Kidney capillary endothelial cell (primary cell): ENCODE data around the gene MTNR1B.

Experiments used
- DNase-seq: peaks from one replicate; pipeline ENCODE4 v3.0.0-alpha.2; 2018; ENCODE audit warnings: low spot score

The MTNR1B gene

GRCh38 chr11:92969634-92970347 lies at the start of gene MTNR1B:
Gene MTNR1B (plus strand): TSS chr11:92969651. CDS start chr11:92969726, 75 bp downstream.
- DNase-seq, result no peak

GRCh38 chr11:92920331-92920730 lies 49.1 kb upstream of the MTNR1B start:
- DNase-seq, result no peak

DNA sequence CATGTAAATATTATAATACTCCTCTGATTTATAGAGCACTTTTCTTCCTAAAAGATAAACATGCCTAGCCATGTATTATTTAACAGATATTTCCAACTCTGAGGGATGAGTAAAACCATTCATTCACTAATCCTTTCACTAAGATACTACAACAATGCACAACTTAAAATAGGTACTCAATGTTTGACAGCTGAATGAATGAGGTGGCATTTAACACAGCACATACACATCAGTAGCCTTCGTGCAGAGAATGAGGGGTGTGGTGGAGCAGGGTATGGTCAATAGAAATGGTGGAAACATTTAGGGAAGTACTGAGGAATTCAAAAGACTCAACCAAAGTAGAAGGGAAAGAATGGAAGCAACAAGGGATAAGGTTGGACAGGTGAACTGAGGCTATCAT lies 46.7 kb upstream of the MTNR1B start:
- no peak for DNase-seq

DNA sequence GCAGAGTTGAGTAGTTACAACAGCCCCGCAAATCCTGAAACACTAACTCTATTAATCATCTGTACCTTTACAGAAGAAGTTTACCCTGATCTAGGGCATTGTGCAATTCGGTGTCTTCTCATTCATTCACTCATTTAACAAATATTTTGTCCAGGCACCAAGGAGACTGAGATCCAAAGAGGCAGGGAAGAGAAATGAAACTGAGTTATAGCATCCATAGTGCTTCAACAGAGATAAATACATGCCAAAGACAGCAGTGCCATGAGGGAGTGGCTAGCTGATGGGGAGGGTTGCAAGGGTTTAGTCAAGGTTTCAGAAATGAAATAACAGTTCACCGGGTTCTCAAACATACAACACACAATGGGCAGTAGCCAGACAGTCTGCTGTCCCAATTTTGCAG lies 40.2 kb upstream of the MTNR1B start:
- DNase-seq, result no peak

DNA sequence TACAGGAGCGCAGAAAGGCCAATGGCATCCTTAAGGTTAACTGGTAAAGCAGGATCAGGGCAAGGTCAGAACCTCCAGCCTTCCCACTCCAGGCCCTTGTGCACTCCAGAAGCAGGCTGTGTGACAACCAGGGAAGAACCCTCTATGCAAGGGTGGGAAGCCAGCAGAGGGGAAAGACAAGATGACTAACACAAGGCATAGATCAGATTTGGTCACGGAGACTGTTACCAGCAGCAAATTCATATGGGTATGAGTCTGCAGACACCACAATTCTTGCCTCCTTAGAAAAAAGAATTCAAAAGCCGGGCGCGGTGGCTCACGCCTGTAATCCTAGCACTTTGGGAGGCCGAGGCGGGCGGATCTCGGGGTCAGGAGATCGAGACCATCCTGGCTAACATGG lies 39.8 kb upstream of the MTNR1B start:
- no peak for DNase-seq

- no peak for DNase-seq
Observed at GRCh38 chr11:92931746-92932422, 37.6 kb upstream of the MTNR1B start.

DNA sequence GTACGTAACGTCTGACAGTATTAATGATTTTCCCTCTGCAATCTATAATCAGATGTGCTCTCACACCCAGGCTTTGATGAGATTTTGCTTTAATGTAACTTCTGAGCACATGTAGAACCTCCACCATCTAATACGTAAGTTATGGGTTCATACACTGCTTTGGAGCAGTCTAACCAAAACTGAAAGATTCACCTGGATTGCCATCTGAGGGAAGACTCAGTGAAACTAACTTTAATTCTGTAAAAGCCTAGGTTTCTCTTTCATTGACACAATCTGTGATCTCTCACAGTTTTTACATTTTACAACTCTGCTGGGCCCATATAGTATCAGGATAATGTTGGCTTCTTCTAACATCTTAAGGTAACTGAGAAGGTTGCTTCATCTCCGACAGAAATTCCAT lies 30.1 kb upstream of the MTNR1B start:
- no peak for DNase-seq

DNA sequence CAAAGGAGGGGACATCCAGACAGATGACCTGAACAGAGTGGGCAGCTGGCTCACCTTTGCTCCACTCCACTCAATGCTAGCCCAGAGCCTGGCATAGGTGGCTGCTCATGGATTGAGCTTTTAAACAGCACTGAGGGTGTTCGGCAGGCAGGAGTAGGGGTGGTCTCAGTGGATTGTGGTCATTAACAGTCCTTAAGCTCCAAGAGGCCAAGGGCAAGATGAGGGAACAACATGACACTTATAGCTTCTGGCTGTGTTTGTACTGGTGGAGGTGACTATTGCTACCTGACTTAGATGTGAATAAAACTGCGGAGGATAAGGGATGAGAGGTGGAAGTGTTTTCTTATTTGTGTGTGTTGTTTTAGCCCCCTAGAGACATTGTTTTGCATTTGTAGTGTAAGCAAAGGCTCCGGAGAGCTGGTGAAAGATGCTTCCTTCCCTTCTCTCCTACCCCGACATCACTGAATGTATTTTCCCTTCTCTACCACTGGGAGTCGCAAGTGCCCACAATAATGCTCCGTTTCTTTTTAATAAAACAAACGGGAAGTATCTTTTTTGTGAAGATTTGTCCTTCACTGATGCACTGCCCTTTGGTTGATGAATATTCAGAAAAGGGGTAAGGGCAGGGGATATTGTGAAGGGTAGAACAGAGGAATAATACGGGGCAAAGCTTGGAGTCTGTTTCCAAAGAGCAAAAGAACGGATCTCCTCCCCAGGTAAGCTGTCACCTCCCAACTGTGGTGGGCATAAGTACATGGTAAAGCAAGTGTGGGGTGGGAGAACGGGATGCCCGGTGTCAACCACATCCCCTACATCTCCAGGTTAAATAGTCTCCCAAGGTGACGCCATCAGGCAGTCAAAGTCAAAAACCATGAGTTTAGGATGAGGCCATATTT lies 27.5 kb upstream of the MTNR1B start:
- DNase-seq, result peak; percentile 27

DNA sequence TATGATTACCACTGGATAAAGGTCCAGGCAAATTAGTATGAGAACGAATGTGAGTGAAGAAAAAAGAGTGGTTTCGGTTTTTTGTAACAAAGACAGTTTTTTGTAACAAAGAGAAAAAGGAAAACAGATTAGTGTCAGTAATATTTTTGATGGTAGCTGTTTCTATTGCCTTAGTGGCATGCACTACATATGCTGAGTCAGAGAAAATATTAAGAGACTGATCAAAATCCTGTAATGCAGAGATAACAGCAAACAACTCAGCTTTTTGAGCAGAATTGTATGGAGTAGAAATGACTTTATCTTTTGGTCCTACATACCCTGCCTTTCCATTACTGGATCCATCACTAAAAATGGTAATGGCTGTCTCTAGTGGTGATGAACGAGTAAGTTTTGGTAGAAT lies 22.7 kb upstream of the MTNR1B start:
- DNase-seq, result no peak

DNA sequence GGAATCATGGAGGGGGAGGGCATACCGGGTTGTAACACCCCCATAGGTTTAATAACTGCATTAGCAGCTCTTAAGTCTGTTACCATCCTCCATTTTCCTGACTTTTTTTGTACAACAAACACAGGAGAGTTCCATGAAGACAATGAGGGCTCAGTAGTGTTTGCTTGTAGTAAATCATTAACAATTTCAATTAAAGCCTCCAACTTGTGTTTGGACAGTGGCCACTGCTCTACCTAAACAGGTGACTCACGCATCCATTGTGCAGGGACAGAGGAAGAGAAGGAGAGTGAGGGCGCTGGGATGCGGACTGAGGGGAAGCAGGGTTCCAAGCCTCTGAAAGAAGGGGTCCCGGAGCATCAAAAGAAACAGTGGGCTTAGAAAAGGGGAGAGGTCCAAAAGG lies 21.3 kb upstream of the MTNR1B start:
- DNase-seq, result no peak

DNA sequence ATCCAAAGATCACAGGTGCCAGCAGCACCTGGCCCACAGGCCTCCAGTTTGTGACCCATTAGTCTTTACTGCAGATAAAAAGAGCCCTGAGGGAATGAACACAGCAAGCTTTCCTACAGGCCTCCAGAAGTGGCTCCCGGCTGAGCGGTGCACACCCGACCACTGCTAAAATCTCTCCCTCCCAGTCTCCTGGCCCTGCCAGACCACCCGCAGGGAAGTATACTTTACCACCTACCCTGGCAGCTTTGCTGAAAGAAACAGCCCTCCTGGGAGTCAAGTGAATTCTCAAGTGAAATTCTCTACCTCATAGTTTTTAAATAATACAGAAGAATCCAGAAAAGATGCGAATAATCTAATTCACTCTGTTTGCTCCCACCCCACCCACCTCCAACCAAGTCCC lies 15.4 kb upstream of the MTNR1B start:
- DNase-seq, result no peak

DNA sequence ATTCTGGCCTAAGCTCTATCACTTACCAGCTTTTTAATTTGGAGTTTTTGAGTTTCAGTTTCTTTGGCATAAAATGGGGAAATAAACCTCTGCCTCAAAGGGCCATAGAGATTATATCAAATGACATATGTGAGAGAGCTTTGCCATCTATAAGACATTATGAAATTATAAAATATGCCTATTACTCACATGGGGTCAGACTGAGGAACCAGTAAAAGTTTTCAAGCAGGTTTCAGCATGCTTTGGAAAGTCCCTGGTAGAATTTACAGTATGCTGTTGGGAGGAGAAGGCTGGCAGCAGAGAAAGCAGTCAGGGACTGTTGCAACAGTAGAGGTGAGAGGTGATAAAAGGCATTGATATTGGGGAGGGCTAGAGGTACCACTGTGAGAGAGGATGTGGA lies 13.6 kb upstream of the MTNR1B start:
- DNase-seq, result no peak

DNA sequence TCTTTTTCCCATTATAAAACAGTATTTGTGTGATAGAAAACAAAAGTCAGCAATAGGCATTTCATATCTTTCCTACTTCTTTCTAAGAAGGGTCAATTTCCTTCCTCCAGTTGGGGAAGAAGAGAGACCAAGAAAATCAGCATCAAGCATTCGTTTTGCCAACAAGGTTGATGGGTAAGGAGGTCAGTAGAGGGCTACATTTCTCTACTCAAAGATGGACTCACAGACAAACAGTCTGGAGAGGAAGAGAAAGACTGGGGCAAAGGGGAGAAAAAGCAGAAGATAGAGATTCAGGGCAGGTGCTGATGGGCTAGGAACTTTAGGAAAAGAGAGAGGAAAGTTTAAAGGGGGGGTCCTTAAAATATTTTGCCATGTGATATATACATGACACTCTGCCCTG lies 8.6 kb upstream of the MTNR1B start:
- DNase-seq, result no peak

- DNase-seq, result no peak
Observed at GRCh38 chr11:92962446-92962845, 7.0 kb upstream of the MTNR1B start.

- no peak for DNase-seq
Observed at GRCh38 chr11:92964471-92964870, 5.0 kb upstream of the MTNR1B start.

DNA sequence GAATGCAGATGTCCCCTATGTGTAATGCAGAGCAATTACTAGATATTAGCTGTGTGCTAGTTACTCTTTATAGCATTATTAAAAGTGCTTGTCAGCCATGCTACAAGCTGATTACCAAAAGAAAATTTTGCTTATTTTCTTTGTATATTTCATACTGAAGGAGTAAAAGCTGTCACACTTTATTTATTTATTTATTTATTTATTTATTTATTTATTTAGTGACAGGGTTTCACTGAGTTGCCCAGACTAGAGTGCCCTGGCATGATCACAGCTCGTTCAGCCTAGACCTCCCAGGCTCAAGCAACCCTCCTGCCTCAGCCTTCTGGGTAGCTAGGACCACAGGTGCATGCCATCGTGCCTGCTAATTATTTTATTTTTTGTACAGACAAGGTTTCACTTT lies 4.3 kb upstream of the MTNR1B start:
- no peak for DNase-seq

- no peak for DNase-seq
Observed at GRCh38 chr11:92967178-92967577, 2.3 kb upstream of the MTNR1B start.

DNA sequence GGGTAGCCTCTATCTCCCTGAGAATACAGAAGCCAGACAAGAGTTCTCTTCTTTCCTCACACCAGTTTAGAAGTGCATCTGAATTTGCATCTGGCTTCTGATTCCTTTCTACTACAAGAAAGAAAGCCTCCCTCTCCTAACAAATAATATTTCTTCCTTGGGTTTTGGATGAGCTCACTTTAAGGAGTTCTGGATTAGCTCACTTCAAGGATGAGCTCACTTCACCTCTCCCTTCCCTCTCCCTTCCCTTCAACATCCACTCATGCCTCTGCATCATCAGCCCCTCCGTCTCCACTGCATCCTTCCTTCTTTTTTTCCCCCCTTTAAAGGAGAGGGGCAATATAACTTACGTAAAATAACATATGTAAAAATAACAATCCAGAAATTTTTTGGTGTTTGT lies 1.6 kb upstream of the MTNR1B start:
- DNase-seq, result no peak

DNA sequence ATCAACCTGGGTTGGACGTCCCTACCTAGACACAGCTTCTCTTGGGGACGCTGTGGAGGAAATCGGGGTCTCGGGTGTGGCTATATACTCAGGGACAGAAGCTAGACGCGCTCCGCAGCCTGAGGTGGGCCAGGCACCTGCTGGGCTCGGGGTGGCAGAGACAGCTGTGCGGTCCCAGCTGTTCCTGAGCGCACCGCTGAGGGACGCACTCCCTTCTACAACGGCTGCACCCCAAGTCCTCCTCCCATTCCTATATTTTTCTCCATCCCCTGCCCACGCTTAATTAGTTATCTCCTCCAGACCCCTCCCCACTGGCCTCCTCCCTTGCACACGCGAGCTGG lies 188 bp upstream of the MTNR1B start:
- no peak for DNase-seq

DNA sequence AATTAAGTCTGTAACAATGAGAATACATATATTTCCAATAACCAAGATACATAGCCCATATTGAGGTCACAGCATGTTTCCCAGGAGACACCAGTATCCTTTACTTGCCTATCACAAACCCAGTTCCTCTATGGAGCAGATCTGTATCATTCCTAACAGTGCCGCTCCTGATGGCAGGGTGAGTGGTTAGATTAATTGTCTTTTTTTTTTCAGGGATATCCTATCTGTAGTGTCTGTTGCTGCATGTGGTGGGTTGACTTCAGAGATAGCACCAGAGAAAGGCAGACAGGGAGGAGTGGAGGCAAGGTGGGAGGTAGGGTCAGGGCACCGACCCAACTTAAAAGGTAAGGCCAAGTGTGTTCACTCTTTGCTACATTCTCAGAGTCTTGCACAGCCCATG lies 2.8 kb downstream of the MTNR1B start:
- DNase-seq, result no peak

GRCh38 chr11:92975285-92975684 lies 5.8 kb downstream of the MTNR1B start:
- no peak for DNase-seq

DNA sequence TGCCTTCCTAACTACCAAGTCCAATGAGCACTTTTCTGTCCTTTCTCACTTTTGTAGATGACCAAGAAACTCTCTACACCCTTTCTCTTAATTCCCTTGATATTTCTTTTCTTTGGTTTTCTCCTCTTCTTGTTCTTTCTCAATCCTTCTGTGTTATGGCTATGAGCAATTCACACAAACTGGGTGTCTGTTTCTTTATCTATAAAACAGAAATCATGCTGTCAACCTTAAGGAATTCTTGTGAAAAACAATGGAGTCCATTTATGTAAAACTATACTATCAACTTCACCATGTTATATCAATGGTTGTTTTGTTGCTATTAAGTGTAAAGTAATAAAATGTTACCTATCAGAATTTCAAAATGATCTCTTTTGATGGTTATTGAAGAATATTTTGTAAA lies 7.2 kb downstream of the MTNR1B start:
- no peak for DNase-seq

- no peak for DNase-seq
Observed at GRCh38 chr11:92977401-92977800, 8.0 kb downstream of the MTNR1B start.
